D341Med (cell line): ENCODE data around the gene KCNG2.

Source experiments
- DNase-seq: peaks from one replicate; pipeline ENCODE4 v3.0.0; 2012; ENCODE audit warnings: low spot score

KCNG2 gene

DNA sequence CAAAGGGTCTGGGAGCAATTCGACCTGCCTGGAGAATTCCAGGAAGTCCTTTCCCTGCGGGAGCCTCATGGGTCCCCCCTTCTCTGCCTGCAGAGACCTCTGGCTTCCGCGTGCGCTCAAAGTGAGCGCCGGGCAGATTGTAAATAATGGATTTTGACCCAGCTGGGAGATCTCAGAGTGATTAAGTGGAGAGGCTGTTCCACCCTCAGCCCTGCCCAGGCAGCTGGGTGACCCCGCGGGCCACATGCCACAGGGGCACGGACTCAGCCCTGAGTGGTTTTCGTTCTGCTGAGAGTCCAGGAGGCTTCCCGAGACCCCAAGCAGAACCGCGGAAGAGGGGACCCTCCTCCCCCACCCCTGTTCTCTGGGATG is 1.2 kb downstream of the KCNG2 start:
- DNase-seq = no peak

DNA sequence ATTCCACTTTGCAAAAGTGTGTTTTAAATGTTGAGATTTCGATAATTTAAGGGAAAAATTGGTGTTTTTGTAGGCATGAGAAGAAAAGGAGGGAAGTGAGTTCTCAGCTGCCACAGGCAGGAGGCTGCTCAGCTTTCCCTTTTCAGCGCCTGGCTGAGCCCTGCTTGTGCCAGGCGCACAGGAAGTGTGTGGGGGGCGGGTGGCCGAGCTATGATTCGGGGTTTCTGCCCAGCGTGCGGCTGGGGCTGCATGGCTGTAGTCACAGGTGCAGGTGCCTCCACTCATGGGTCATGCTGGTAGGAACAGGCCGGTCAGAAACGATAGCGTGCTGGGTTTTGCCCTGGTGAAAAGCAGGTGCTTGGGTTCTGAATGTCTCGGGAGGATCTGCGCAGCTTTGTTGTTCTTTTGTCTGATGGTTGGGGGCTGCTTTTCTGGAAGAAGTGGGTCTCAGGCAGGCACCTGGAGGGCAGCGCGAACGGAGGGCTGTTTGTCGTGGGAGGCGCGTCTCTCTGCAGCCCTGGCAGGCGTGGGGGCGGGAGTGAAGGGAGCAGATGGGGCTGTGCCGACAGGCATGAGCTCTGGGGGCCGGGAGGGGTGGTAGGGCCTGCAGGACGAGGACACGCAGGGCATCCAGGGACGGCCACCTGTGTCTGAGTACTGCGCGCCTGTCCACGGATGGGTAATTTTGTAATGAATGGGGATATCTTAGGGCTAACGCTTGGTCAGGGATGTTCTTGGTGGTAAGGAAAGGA is 2.1 kb downstream of the KCNG2 start:
- peak; percentile 42 for DNase-seq

- DNase-seq = peak; percentile 40
These were observed 2.8 kb downstream of the KCNG2 start for GRCh38 chr18:79800371-79801180.

- peak; percentile 27 for DNase-seq
These were observed 3.5 kb downstream of the KCNG2 start for GRCh38 chr18:79801217-79801616.

DNA sequence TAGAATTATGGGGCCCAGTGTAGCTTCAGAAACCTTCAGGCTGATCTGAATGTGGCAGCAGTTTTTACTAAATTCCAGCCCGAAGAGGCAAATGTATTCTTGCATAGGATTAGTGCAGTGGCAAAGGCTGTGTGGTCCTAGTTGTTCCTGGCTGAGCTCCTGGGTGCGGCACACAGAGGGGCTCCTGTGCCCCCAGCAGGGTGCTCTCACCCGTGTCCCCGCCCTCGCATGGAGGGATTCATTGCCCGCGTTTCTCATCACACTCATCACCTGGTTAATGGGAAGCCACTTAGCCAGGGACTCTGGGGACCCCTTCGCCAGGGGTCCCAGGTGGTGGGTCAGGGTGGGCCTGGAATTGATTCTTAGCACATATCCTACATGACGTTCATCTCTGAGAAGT is 3.9 kb downstream of the KCNG2 start:
- peak; percentile 33 for DNase-seq

- DNase-seq = peak; percentile 31
These were observed 4.6 kb downstream of the KCNG2 start for GRCh38 chr18:79802298-79802697.

DNA sequence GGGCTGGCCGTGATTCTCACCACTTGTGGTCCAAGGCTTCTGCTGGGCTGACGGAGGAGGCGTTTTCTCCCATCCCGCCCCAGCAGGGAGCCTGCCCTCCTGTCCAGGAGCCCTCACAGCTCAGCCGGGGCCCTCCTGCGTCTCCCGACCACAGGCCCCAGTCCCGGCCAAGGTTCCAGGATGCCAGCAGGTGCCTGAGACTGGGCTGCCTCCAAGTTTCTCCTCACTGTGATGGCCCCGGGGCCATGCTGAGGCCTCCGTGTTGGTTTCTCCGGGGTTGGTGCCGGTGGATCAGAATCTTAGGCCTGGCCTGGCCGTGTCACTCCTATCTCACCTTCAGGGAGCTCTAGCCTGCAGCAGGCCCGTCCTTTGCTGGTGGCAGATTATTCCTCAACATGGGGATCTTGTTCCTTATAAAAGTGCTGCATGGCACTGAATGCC is 5.9 kb downstream of the KCNG2 start:
- peak; percentile 33 for DNase-seq

GRCh38 chr18:79804130-79804787 is 6.5 kb downstream of the KCNG2 start:
- peak; percentile 29 for DNase-seq

GRCh38 chr18:79805211-79805887 is 7.6 kb downstream of the KCNG2 start:
- peak; percentile 20 for DNase-seq

DNA sequence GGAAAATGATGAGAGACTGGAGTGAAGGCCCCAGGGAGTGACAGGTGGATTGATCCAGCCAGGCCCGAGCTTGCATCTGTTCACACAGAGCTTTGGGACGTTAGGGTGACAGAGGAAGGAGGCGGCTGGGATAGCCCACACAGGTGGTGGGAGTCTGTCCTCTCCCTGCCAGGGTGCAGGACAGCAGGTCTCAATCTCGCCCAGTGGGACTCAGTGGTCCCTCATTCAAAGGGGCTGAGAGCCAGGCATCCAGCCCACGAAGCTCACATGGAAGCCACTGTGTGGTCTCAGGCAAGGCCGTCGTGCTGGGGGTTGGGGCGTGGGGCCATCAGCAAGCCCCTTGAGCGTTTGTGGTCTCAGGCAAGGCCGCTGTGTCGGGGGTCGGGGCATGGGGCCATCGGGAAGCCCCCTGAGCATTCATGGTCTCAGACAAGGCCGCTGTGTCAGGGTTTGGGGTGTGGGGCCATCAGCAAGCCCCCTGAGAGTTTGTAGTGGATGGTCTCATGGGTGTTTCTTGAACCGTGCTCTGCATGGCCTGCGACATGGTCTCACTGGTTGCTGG is 8.3 kb downstream of the KCNG2 start:
- peak; percentile 31 for DNase-seq

DNA sequence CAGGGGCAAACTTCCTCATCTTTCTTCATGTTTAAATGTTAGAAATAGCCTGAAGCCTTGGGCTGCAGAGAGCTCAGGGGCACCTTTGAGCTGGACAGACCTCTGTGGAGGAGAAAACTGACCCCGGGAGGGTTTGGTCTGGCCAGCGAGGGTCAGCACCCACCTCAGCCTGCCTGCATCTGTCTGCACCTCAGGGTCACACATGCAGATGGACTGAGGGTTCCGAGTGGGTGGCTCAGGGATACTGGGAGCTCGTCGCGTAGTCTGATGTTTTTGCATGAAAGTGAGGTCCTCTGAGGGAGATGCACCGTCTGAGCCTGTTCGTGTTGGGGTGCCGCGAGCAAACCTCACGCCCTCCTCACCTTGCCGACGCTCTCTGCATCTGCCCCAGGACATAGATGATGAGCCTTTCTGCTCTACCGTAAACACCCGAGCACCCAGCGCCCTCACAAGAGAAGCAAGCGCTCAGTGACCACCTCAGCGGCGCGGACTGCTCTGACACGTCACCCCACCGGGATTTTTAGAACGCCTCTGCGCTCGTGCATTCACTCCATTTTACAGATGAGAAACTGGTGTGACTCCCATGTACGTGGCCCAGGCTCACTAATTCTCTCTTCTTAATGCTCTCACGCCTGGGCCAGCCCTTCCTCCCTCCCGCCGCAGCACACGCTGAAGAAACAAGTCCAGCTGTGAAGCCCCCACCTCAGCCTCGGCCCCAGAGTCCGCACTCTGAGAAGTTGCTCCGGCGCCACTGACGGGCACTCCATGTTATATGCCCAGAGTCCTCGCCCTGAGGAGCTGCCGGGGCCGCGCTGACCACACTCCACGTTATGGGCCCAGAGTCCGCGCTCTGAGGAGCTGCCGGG is 9.5 kb downstream of the KCNG2 start:
- DNase-seq = peak; percentile 29

- peak; percentile 28 for DNase-seq
These were observed 11.9 kb downstream of the KCNG2 start for GRCh38 chr18:79809482-79810192.

- DNase-seq = no peak
These were observed 14.3 kb downstream of the KCNG2 start for GRCh38 chr18:79812052-79812451.

GRCh38 chr18:79814373-79814772 is 16.6 kb downstream of the KCNG2 start:
- peak; percentile 43 for DNase-seq

GRCh38 chr18:79815657-79816056 is 17.9 kb downstream of the KCNG2 start:
- DNase-seq = peak; percentile 38

DNA sequence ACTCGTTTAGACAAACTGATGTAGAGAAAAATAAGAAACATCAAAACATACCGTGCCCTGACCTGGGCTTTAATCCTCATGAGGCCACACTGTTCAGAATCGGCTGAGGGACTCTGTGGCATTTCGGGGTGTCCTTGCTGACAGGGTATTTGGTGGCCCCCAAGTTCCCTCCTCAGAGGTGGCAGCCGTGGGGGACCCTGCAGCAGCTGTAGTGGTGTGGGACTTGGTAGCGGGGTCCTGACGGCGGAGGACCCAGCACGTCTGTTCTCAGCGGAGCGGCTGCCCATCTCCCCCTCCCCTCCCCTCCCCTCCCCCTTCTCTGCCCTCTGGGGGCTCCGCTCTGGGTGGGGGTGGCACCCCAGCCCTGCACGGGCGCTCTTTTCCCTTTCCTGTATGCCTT is 18.4 kb downstream of the KCNG2 start:
- DNase-seq = peak; percentile 35

DNA sequence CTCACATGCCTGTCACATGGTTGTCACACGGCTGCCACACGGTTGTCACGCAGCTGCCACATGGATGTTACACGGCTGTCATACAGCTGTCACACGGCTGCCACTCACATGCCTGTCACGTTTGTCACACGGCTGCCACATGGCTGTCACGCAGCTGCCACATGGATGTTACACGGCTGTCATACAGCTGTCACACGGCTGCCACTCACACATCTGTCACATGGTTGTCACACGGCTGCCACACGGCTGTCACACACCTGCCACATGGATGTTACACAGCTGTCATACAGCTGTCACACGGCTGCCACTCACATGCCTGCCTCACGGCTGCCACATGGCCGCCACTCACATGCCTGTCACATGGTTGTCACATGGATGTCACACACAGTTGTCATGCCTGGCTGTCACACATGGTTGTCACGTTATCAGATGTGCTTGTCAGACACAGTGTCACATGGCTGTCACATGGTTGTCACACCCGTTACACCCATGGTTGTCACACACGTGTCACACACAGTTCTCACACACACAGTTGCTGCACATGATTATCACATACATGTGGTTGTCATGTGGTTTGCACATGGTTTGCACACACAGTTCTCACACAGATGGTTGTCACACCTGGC is 19.4 kb downstream of the KCNG2 start:
- DNase-seq = peak; percentile 19

- peak; percentile 33 for DNase-seq
These were observed 19.9 kb downstream of the KCNG2 start for GRCh38 chr18:79817607-79817998.

DNA sequence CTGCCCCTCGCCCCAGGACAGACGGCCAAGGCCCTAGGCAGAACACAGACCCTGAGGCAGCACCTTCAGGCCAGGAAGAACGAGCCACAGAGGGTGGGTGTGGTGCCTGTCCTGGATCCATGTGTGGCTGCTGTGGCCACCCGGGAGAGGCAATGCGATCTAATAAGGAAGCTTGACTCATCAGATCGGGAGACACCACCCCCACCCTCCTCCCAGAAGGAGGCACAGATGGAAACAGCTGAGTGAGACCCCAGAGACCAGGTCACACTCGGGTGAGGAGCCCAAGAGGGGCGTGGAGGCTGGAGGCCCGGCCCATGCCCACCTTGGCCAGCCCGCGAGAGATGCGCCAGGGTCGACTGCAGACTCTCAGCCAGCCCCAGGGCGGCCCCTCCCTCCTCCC is 20.3 kb downstream of the KCNG2 start:
- peak; percentile 34 for DNase-seq

DNA sequence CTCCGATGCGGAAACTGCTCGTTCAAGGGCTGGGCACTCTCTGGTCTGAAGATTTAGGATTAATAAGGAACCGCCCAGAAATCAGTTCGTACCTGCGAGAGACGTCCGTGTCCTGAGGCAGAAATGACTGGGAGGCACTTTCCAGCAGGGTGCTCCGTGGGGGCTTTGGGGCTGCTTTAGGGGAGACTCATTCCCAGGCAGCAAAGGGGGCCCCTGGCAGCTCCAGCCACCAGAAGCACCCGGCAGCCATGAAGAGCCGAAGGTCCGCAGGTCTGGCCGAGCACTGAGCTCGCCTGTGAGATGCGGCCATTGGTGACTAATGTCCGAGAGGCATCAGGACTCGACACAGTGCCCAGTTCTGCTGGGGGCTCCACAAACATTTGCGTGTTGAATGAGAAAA is 20.9 kb downstream of the KCNG2 start:
- peak; percentile 23 for DNase-seq
